ENCODE results near the gene DOC2B. TPM values are rescaled to one million over a fixed set of nuclear protein-coding genes. Genes with fewer than 3 reads are reported as not detected.
"Not testable (repeated sequence)": the region's sequence is repeated elsewhere in the genome, so short reads cannot be mapped to it uniquely, and the experiment has no call there.

DOC2B gene
- total RNA-seq, 4 donors from 2014 or later: 4.2 to 29.7 (median 6.1) TPM

DNA sequence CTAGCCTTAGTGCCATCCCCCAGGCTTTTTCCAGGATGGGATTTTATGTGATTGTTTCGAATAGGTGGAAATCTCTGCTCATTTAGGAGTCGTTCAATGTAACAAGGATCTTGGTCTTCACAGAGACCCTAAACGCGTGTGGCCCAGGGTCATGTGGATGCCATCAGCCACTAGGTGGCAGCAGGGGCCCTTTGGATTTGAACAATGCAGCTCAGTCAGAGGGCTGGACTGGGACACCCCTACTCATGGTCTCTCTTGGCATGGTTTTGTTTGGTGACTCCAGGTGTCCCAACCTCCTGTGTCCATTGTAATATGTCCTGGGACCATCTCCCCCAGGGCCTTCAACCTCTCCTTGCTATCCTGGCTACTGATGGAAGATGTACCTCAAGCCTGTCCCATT, 44.9 kb downstream of the DOC2B start:
- DNase-seq: peak in 2 of 3 donors; percentile 72 to 94
- not testable (repeated sequence) for H3K9me3 ChIP-seq, H3K4me3 ChIP-seq, H3K4me1 ChIP-seq, H3K27me3 ChIP-seq, H3K27ac ChIP-seq, H3K36me3 ChIP-seq
- TF ChIP-seq, protein P1, sequence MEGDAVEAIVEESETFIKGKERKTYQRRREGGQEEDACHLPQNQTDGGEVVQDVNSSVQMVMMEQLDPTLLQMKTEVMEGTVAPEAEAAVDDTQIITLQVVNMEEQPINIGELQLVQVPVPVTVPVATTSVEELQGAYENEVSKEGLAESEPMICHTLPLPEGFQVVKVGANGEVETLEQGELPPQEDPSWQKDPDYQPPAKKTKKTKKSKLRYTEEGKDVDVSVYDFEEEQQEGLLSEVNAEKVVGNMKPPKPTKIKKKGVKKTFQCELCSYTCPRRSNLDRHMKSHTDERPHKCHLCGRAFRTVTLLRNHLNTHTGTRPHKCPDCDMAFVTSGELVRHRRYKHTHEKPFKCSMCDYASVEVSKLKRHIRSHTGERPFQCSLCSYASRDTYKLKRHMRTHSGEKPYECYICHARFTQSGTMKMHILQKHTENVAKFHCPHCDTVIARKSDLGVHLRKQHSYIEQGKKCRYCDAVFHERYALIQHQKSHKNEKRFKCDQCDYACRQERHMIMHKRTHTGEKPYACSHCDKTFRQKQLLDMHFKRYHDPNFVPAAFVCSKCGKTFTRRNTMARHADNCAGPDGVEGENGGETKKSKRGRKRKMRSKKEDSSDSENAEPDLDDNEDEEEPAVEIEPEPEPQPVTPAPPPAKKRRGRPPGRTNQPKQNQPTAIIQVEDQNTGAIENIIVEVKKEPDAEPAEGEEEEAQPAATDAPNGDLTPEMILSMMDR (IDR thresholded peaks at IDR 0.05): peak in 3 of 6 experiments; percentile 14 to 50 (median 15)

DNA sequence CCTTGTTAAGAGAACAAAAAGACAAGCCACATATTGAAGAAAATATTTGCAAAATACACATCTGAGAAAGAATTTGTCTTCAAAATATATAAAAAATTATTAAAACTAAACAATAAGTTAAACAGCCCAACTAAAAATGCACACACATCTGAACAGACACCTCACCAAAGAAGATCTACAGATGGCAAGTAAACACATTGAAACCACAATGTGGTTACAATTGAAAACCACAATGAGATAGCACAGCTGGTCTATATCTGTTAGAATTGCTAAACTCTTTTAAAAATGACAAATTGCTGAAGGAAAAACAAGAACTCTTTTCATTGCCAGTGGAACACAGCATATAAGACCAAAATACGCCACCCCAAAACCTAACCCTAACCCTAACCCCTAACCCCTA, 45.6 kb downstream of the DOC2B start:
- H3K4me1 ChIP-seq, H3K9me3 ChIP-seq, H3K36me3 ChIP-seq, H3K4me3 ChIP-seq, DNase-seq, H3K27ac ChIP-seq, H3K27me3 ChIP-seq: not testable (repeated sequence)

DNA sequence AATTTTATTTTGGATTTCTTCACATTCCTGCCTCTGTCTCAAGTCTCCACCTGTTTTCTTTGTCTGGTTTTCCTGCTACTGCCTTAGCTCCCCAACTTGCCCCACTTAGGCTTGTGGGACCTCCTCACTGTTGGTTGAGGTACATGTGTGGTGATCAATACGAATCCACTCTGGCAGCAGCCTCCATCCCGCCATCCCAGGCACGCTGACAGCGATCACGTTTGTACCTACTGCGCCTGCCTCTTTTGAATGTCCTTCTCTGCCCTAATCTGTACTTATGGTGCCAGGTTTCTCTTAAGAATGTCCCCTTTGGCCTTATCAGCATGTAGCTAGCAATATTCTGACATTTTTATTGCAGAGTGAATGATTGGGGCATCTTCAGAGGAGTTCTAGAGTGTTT, 46.4 kb downstream of the DOC2B start:
- not testable (repeated sequence) for H3K27ac ChIP-seq, DNase-seq, H3K27me3 ChIP-seq, H3K9me3 ChIP-seq, H3K4me1 ChIP-seq, H3K4me3 ChIP-seq, H3K36me3 ChIP-seq

GRCh38 chr17:134332-134785, 47.1 kb downstream of the DOC2B start:
- not testable (repeated sequence) for H3K4me3 ChIP-seq, H3K27ac ChIP-seq, H3K36me3 ChIP-seq, H3K4me1 ChIP-seq, DNase-seq, H3K27me3 ChIP-seq, H3K9me3 ChIP-seq

DNA sequence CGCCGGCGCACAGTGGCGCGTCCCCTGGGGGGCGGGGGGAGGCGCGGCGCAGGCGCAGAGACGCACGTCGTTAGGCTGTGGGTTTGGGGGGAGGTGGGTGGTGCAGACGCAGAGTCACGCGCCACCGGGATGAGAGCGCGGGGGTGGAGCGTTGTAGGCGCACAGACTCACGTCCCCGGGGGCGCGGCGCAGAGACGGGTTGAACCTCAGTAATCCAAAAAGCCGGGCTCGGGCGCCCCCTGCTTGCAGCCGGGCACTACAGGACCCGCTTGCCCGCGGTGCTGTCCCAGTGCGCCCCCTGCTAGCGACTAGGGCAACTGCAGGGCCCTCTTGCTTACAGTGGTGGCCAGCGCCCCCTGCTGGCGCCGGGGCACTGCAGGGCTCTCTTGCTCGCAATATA, 47.5 kb downstream of the DOC2B start:
- not testable (repeated sequence) for H3K27ac ChIP-seq, H3K4me3 ChIP-seq, H3K4me1 ChIP-seq, H3K27me3 ChIP-seq, H3K9me3 ChIP-seq, H3K36me3 ChIP-seq
- peak in 1 of 3 donors; percentile 31 for DNase-seq

GRCh38 chr17:118339-118917, 63.0 kb downstream of the DOC2B start:
- TF ChIP-seq, protein P1 (IDR thresholded peaks at IDR 0.05): peak in 2 of 6 experiments; percentile 13 to 30
- not testable (repeated sequence) for H3K27me3 ChIP-seq, DNase-seq, H3K4me1 ChIP-seq, H3K9me3 ChIP-seq, H3K4me3 ChIP-seq, H3K36me3 ChIP-seq, H3K27ac ChIP-seq

- H3K36me3 ChIP-seq, H3K4me1 ChIP-seq, H3K9me3 ChIP-seq, H3K27ac ChIP-seq, H3K4me3 ChIP-seq, H3K27me3 ChIP-seq: not testable (repeated sequence)
- peak in 1 of 3 donors; percentile 21 for DNase-seq
These were observed 68.3 kb downstream of the DOC2B start for GRCh38 chr17:113111-113510.

Other genes starting within 250 kb of the DOC2B start
- gene SCGB1C2, start 44.1 kb downstream of the DOC2B start, total RNA-seq: not detected
- gene RPH3AL, start 171.2 kb upstream of the DOC2B start, total RNA-seq: 10 to 100 TPM; 31.4 to 92.4 (median 48.6) TPM